Stimulated activated CD8-positive, alpha-beta memory T cell treated with anti-CD3 and anti-CD28 coated beads, Interleukin-4, amount 100 ng/mL, for 24 hours (primary cell): ENCODE results near the gene P4HB.

Experiments
- DNase-seq: peaks from one replicate; pipeline ENCODE4 v3.0.0-alpha.2; 2020; ENCODE audit warnings: low read depth

P4HB gene

DNA sequence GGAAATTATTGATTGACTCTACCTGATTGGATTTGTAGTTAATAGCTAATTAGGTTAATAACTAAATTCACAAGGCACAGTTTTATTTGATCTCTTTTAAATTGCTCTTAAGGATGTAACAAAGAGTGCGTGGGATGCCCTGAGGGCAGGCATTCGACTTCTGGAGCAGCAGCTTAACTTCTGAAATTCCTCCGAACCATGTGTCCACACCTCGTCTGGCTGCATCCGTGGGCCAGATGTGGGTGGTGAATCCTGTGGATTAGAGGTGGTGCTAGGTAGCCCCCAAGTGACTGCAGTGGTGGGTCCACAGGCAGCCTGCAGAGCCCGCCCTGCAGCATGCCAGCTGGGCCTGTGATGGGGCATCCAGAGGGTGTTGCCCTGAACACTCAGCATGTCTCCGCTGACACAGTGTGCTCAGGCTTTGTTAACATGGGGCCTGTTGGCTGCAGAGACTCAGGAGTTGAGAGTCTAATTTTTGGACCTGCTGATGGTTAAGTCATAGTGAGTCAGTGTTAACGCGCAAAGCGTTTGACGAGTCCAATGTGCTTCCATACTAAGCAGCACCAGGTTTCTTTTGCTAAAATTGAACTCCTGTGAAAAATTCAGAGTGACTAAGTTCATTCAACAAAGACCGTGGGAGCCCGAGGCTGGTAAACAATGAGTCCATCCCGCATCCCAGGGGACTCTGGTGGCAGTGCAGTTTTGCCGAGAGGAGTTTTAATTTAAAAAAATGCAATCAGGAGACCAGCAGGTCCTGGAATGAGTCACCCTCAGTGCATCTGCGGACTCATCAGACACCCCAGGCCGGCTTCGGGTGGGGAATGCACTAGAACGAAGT lies 37.9 kb upstream of the P4HB start:
- DNase-seq = no peak

DNA sequence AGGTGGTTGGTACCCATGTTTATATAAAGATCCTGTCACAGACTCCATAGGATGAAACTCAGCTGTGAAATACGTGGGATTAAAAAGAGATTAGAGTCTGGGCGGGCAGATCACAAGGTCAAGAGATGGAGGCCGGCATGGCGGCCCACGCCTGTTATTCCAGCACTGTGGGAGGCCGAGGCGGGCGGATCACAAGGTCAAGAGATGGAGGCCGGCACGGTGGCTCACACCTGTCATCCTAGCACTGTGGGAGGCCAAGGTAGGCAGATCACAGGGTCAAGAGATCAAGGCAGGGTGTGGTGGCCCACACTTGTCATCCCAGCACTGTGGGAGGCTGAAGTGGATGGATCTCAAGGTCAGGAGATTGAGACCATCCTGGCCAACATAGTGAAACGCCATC lies 35.1 kb upstream of the P4HB start:
- no peak for DNase-seq

DNA sequence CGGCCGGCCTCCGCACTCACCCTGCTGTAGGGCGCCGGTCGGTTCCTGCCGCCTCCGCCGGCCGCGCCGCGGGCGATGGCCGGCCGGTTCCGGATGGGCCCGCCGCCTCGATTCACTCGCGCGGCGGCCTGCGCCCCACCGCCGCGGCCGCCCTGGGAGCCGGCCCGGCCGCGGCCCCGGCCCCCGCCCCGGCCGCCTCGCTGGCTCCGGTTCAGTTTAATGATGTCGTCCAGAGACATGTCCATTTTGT lies 30.9 kb upstream of the P4HB start:
- no peak for DNase-seq

DNA sequence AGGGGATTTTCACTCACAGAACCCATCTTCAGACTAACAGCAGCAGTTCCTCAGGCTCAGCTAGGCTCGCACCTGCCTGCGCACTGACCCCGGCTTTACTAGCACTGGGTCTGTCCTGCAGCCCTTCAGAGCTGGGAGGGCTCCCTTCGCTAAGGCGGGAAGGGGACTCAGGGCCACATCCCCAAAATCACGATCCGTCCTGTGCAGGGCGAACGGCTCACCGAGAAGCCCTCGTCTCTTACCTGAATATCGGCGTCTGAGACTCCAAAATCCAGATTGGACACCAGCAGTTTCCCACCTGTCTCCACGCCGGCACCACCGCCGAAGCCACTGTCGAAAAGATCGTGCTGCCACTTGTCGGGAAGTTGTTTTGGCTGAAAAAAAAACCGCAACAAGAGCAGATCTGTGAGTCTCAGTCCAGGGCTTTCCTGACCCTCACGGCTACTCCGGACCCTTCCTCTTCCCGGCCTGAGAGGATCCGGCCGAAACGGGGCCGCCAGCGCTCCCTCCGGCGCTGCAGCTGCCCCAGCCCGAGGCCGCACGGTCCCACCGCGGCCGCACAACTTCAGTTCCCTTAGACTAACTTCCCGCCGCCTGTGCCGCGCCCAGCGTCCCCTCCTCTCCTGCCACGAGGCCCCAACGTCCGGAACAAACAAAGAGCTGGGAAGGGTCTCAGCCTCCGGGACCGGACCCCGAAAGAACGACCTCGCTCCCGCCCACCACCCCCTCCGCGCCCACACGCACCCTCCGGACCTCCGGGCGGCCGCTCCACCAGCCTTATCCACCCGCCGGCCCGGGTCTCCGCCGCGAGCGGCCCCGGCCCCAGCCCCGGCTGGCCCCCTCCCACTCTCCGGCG lies 30.3 kb upstream of the P4HB start:
- DNase-seq = no peak

DNA sequence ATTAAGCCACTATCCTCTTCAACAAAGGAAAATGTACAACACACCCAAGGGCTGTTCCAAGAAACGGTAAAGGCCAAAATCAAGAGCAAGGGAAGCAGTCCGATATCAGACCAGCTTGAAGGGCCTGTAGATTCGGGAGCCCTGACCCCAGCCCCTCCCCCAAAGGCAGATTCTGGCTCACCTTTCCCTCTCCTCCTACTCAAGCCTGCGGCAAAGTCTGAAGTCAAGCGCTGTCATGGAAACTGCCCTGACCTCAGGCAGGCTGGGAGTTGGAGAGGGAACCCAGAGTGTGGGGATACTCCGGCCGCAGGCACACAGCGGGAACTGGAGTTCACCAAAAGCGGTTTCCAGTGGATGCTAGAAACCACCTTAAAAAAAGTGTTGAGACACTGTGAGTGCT lies 29.3 kb upstream of the P4HB start:
- DNase-seq = no peak

DNA sequence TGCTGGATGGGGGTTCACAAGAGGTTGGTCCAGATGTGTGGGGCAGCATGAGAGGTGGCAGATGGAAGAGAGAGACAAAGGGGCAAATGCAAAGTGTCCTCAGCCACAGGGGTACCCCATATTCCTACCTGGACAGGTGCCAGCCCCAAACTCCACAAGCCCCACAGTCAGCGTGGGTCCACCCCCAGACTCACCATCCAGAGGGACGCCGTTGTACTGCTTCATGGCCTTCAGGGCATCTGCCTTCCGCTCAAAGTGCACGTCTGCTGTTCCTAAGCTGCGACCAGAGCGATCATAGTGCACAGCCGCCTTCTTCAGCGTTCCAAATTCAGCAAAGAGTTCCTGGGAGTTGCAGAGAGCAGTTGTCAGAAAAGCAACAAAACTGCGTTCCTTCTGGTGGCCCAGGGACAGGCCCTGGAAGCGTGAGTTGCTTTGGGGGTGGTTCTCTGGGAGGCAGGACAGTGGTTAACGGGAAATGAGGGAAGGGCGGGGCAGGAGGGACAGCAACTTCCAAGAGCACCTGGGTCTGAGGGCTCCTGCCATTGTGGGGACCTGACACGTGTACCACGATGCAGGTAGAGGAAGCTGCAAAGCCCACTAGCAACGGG lies 28.8 kb upstream of the P4HB start:
- no peak for DNase-seq

DNA sequence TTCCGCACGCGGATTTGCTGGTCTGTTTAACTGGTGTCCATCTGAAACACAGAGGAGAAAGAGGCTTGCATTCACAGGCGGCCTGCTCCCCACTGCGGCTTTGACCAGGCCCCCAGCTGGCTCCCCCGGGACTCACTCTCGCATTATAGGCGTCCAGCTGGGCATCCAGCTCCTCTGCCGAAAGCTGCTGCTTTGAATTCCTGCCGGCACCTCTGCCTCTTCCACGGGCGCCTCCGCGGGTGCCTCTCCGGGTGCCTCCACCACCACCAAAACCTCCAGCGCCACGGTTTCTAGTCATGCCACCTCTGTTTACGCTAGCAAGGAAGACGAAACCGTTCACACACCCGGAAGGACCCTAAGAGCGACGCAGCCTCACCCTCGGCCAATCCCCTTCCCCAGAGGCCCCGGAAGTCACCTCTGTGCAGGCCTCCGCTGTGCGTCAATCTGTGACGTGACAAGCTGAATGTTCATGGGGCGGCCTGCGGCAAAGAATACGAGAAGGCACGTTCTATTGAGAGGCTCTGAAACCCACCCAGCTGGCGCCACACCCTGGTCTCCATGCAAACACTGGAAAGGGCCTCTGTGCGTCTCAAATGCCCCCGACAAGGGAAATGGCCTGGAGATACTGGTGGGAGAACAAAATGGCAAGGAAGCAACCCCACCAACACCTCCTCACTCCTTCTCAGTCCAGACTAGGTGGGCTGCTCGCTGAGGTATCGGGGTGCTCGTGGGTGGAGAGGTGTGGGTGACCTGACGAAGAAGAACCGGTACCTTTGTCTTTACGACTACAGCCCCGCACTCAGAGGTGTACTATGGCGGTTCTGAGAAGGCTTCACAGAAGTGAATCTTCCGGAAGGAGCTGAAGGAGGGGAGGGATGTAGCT lies 28.0 kb upstream of the P4HB start:
- no peak for DNase-seq

DNA sequence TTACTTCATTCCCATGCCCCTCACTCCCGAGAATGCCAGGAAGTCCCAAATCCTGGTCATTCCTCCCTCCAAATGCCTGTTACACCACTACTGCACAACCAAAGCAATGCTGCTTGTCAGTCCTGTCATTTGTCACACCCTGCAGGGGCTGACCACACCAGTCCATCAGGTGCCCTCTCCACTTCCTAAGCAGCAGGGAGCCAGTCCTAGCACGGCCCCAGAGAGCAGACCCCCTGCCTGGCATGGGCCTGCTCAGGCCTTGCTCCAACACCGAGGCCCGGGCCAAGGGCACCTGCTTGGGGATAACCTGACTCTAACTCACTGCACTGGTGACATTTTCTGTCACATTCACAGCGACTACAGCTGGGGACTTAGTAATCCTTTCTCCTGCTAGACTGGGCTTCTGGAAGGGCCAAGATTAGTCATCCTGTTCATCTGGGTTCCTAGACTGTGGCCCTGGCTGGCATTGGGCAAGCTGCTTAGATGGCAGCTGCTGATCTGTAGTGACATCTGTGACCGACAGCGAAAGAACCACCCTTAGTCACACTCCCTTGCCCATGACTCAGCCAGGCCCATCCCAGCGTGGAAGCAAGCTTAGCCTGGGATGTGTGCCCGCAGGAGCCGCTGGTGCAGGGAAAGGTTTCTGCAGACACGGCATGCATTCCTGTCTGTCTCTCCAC lies 25.7 kb upstream of the P4HB start:
- DNase-seq = no peak

DNA sequence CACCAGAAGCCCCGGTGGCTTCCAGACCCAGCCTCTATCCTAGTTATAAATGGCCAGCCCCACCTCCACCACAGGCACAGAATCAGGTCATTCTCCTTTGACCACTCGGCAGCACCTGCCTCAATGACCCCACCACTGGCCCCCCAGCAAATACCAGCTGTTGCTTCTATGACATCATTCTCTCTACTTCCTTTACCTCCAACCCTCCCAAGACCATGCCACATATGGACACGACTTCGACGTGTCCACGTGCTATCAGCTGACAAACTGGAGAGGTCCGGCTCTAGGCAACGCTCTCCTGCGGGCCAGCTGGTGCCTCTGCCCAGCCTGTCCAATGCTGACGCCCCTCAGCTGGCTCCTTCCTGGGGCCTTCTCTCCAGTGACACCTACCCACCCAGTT lies 25.1 kb upstream of the P4HB start:
- DNase-seq = no peak

DNA sequence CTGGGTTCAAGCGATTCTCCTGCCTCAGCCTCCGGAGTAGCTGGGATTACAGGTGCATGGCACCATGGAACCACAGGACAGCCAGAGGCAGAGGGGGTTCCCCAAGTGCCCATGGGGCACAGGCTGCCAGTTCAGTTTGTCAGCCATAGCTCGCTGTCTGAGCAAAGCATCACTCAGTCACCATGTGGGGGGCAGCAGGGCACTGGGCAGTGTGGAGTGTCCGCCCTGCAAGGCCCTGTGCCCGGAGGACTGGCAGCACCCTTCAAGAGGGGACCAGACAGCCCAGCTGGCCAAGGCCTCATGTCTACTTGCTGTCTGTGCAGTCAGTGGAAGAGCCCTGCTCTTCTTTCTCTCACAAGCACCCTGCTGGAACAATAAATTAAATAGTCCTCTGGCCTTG lies 24.6 kb upstream of the P4HB start:
- DNase-seq = no peak

DNA sequence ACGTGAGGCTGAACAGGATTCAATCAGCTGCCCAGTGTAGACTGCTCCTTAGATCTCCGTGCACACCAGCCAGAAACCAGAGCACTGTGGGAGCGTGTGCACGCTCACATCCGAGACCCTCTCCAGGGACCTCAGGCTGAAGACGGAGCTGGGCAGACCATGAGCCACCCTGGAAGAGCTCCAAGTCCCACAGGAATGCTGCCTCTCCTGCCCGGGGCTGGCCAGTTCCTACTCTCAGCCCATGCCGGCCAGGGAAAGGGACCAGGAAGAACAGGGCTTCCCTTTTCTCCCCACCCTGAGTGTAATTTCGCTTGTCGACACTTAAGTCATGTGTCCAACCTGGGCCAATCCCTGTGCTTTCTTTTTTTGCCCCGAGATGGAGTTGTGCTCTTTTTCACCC lies 24.2 kb upstream of the P4HB start:
- DNase-seq = no peak

DNA sequence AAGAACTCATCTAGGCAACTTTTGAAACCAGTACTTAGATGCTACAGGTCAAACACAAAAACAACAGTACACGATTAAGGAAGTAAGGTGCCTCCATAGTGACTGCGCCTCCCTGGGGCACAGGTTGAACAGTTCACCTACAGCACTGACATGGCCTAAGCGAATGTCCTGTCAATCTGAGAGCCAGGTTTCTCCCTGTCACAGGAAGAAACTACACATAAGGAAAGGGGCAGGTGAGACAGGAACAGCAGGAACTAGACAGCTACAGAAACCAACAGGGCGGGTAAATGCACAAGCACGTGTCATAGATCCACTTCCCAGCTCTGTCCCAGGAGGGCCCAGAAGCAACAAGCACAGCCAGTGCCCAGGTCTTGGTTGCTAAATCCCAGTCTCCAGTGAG lies 18.8 kb upstream of the P4HB start:
- no peak for DNase-seq

DNA sequence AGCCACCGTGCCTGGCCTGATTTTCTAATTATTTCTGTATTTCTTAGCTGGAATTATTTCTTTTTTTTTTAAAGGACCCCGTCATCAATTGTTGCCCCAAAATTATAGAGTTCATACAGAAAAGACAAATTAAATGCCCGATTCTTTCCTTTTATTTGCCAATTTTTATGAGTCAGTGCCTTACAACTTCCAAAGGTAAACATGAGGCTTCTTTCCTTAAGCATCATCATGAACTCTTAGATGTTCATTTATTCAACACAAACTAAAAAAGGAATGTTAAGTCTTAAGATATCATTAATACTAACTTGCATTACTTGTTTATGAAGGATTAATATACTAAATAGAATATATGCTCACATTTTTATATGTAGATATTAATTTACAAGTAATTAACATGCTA lies 18.0 kb upstream of the P4HB start:
- DNase-seq = no peak

DNA sequence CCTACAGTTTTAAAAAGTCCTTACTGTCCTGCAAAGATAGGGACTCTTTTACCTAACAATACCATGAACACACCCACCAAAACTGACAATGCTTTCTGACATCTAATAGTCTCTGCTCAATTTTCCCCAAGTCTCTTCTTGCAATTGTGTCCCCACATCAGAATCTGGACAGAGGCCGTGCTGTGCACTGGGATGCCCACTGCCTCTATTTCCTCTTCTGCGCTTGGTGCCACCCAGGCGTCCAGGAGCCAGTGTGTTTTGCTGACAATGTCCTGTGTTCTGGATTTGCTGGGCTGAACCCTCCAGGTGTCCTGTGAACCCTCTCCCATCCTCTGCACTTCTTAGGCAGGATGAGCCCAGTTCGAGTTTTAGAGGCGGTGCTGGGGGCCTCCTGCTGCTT lies 17.2 kb upstream of the P4HB start:
- no peak for DNase-seq

DNA sequence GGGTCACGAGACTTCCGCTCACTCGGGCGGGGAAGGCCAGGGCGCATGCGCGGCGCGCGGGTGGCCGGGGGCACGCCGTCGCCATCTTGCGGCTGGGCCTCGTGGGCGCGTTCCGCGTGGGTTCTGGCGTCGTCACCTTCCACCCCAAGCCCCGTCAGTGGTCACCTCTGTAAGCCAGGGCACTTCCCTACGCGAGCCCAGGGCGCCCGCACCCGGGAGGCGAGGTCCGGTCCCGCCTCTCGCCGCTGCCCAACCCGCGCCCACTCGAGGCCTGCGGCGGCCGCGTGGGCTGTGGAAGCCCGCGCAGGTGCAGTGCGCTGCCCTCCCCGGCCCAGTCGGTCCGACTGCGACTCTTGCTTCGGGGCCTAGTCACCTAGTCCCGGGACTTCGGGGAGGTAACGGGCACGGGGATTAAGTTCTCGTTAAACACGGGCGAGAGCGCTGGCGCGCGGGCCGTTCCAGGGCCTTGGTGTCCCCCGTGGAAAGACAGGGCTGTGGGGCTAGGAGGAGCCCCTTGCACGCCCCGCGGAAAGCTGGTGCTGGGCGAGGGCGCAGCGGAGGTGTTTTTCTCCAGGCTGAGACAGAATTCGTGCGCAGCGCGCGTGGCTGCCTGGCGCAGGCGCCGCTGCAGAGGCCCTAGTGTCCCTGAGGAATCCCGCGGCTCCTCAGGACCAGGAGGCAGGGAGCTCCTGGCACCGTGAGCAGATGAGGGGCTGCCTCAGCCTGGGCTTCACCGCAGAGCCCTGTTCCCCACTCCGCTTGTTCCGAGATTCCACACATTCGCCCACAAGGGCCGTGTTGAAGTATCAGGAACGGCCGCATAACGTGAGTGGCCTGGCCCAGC lies 11.3 kb upstream of the P4HB start:
- DNase-seq = peak; percentile 96

DNA sequence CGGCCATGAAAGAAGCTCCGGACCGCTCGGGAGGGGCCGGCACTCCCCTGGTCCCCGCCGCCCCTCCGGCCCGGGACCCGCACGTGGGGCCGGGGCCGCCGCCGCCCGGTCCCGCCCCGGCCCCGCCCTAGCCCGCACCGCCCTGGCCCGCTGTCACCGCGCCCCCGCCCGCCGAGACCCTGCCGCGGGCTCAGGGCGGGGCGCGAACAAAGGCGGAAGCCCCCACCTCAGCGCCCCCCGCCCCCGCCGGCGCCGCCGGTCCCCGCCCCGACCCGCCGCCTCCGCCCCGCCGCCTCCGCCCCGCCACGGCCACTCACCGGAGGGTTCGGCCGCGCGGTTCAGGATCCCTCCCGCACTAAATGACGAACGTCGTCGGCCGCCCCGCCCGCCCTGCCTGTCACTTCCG lies 10.6 kb upstream of the P4HB start, which contains the start of gene ARHGDIA:
TSS of gene ARHGDIA (minus strand) at position 357 of the 406 bp plus-strand sequence. CDS start 1,407 bp downstream, outside the sequence.
- DNase-seq = no peak

DNA sequence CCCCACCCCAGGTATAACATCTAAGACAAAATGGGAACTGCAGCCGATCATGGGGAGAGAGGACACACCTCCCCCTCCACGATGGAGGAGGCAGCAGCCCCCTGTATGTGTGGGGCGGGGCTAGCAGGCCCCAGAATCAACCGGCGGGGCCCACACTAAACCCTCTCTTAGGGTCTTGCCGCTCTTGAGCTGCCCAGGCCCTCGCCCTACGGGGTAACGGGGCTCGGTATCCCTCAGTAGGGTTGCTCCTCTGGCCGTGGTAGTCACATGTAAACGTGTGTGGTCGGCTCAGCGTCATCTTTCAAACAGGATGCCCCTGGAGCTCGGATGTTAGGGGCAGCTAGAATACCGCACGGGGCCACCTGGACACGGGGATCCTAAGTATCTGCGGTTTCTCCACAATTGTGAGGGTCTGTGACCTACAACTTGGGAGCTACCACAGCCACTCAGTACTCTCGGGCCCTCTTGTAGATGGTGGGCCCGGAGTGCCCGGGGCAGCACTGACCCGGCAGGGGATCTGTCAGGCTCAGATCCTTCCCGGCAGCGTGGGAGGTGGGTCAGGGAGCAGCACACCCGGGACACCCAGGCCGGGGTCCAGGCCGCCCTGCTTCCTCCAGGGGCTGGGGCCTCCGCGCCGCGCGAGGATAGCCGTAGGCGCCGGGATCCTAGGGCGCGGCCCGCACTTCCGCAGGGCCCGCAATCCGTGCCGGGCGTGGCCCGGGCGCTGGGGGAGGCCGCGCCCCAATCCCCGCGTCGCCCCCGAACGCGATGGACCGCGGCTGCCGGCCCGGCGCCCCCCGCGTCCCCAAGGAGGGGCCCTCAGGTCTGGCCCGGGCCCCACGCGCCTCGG lies 10.0 kb upstream of the P4HB start:
- no peak for DNase-seq

DNA sequence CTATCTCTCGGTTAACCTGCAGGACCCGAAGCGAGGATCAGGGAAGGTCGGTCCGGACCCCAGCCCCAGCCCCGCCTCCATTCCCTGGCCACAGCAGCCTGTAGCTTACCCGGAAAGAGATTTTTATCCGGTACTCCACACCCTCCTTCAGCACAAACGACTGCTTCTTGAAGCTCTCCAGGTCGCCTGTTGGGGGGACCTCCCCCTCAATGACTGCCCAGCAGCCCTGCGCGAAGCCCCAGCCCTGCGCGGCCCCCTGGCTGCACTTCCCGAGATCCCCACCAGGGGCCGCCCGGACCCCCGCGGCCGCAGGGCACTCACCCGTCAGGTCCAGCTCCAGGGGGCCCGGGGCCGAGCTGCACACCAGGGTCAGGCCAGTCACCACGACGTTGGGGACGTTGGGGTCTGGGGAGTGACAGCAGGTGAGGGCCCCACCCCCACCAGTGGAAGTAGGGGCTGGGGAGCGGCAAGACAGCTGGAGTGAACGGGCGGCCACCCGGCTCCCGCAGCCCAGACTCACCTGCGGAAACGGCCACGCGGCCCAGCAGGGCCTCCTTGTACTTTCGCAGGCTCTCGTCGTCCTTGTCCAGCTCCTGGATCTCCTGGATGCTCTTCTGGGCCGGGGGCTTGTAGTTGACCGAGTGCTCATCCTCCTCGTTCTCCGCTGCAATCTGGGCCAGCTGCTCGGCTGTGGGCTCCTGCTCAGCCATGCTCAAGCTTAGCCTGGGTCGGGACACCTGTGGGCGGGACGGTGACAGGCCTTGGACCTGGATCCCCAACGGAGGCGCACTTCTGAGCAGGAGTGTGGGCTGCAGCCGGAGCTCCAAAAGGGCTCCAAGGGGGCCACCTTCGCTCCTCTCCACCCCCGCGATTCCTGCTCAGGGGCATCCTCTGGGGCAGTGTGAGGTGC lies 9.1 kb upstream of the P4HB start:
- peak; percentile 36 for DNase-seq
